Lower lobe of right lung (tissue), 2 donors: ENCODE data around the gene P2RY12. TPM values are rescaled to one million over a fixed set of nuclear protein-coding genes. Genes with fewer than 3 reads are reported as not detected.

Experiments
- ATAC-seq, 2 donors: fragments of 200-7000 bp; cut with Tn5 transposase; one replicate each; pipeline ENCODE4 v1.9.1; 2020 to 2022; ENCODE audit warnings: mild to moderate bottlenecking in 2 of 2, moderate library complexity in 2 of 2
- DNase-seq: peaks from one replicate; pipeline ENCODE4 v3.0.0-alpha.2; 2020
- H3K27ac ChIP-seq: fragments of 200-600 bp; one replicate; pipeline ENCODE4 v1.8.0; 2022
- H3K27me3 ChIP-seq: fragments of 200-600 bp; one replicate; pipeline ENCODE4 v1.8.0; 2022; ENCODE audit warnings: low read depth
- H3K36me3 ChIP-seq: fragments of 200-600 bp; one replicate; pipeline ENCODE4 v1.8.0; 2022; ENCODE audit warnings: mild to moderate bottlenecking
- H3K4me1 ChIP-seq: fragments of 200-600 bp; one replicate; pipeline ENCODE4 v1.8.0; 2022
- H3K4me3 ChIP-seq: fragments of 200-600 bp; one replicate; pipeline ENCODE4 v1.8.0; 2022; ENCODE audit warnings: mild to moderate bottlenecking
- H3K9me3 ChIP-seq: fragments of 200-600 bp; one replicate; pipeline ENCODE4 v1.8.0; 2022
- CTCF ChIP-seq: fragments of 200-600 bp; IDR thresholded peaks from one replicate; pipeline ENCODE4 v1.8.0; 2022; ENCODE audit warnings: antibody characterized with exemption, mild to moderate bottlenecking
- intact Hi-C: fragments of 100-400 bp; cut with DNase I; formaldehyde crosslinking; loops from one replicate; pipeline ENCODE4 v1.11.0; 2022
- total RNA-seq: library from RNA; stranded (reverse); fragmentation: NEBNext Ultra II Directional; extraction: Animal tissue kit (Norgen Biotek cat#: 25700); gene quantifications from one replicate; pipeline ENCODE4 v1.2.1, GENCODE V29; 2021
- donor health status: DM: no; HTN: yes; CAD: no; lungs with severe emphysema.

The P2RY12 gene
- total RNA-seq, 1 donor from 2014 or later: 6.2 TPM

GRCh38 chr3:151377768-151378385 is 6.7 kb downstream of the P2RY12 start:
- intact Hi-C loops: no loop called here
- TF ChIP-seq CTCF: no peak

GRCh38 chr3:151372063-151372820 is 12.3 kb downstream of the P2RY12 start:
- Histone ChIP-seq H3K27me3 (no peaks in the 10 kb centered on the region), H3K27ac (no peak overlapping the region), H3K4me3 (no peak overlapping the region), H3K9me3 (no peaks in the 10 kb centered on the region), H3K36me3 (no peaks in the 10 kb centered on the region), H3K4me1 (no peaks in the 10 kb centered on the region)
- TF ChIP-seq CTCF: no peak
- intact Hi-C loops: no loop called here
- ATAC-seq (no peak), DNase-seq (no peak)

More at GRCh38 chr3:151377768-151378385, 6.7 kb downstream of the P2RY12 start:
- no peaks in the 10 kb centered on the region for H3K9me3 ChIP-seq
- DNase-seq (no peak), ATAC-seq (no peak)
- no peak overlapping the region for H3K4me3 ChIP-seq
- H3K27me3 ChIP-seq: no peaks in the 10 kb centered on the region
- H3K36me3 ChIP-seq: no peaks in the 10 kb centered on the region
- no peak overlapping the region for H3K27ac ChIP-seq
- H3K4me1 ChIP-seq: peaks cover 3% of the 10 kb centered on the region

- DNase-seq (no peak), ATAC-seq (no peak)
- H3K9me3 ChIP-seq: no peaks in the 10 kb centered on the region
- intact Hi-C loops: no loop called here
- H3K27me3 ChIP-seq: no peaks in the 10 kb centered on the region
- H3K4me3 ChIP-seq: no peak overlapping the region
- H3K36me3 ChIP-seq: no peaks in the 10 kb centered on the region
- no peaks in the 10 kb centered on the region for H3K4me1 ChIP-seq
- no peak overlapping the region for H3K27ac ChIP-seq
- TF ChIP-seq CTCF: no peak
These were observed 13.0 kb downstream of the P2RY12 start for GRCh38 chr3:151371526-151371925.

GRCh38 chr3:151367448-151367847 is 17.1 kb downstream of the P2RY12 start:
- no peak for TF ChIP-seq CTCF
- intact Hi-C loops: no loop called here
- no peak for ATAC-seq
- Histone ChIP-seq H3K36me3 (no peaks in the 10 kb centered on the region), H3K9me3 (no peaks in the 10 kb centered on the region), H3K27ac (no peak overlapping the region), H3K4me3 (no peak overlapping the region), H3K27me3 (no peaks in the 10 kb centered on the region), H3K4me1 (no peaks in the 10 kb centered on the region)
- no peak for DNase-seq

GRCh38 chr3:151366993-151367392 is 17.6 kb downstream of the P2RY12 start:
- Histone ChIP-seq H3K9me3 (no peaks in the 10 kb centered on the region), H3K36me3 (no peaks in the 10 kb centered on the region), H3K27me3 (no peaks in the 10 kb centered on the region), H3K4me1 (no peaks in the 10 kb centered on the region), H3K27ac (no peak overlapping the region), H3K4me3 (no peak overlapping the region)
- intact Hi-C loops: no loop called here
- TF ChIP-seq CTCF: no peak
- ATAC-seq (no peak), DNase-seq (no peak)
